ENCODE data around the gene TNFAIP1.

TNFAIP1 gene

GRCh38 chr17:28325211-28325610 is 10.3 kb upstream of the TNFAIP1 start:
- TF ChIP-seq CTCF (IDR thresholded peaks at IDR 0.05; ENCODE audit: borderline replicate concordance, control extremely low read depth, extremely low read depth, insufficient read depth, missing control alignments) = no peak
- no peak for DNase-seq (ENCODE audit: low spot score)
- in situ Hi-C loops (cut with MboI; ENCODE audit: low sequenced_read_pairs, unreplicated experiment) = no loop called here

DNA sequence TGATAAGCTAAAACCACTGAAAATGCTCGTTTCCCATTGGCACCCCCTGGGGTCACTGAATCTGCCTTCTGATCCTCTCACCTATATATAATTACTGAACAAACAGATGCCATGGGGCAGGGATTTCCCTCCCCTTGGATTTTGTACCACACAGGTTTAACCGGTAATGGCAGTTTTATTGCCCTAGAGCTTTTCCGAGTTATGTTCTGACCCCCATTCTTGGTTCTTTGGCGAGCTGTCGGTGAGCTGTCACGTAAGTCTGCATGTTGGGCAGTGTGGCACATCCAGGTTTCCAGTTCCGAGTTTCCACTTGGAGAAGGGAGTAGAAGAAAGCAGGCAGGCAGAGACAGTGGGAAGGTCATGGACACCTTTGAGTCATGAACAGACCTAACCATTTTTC is 9.4 kb upstream of the TNFAIP1 start:
- no peak for TF ChIP-seq CTCF (IDR thresholded peaks at IDR 0.05; ENCODE audit: borderline replicate concordance, control extremely low read depth, extremely low read depth, insufficient read depth, missing control alignments)
- in situ Hi-C loops (cut with MboI; ENCODE audit: low sequenced_read_pairs, unreplicated experiment) = no loop called here
- no peak for DNase-seq (ENCODE audit: low spot score)

- in situ Hi-C loops (cut with MboI; ENCODE audit: low sequenced_read_pairs, unreplicated experiment) = no loop called here
- no peak for TF ChIP-seq CTCF (IDR thresholded peaks at IDR 0.05; ENCODE audit: borderline replicate concordance, control extremely low read depth, extremely low read depth, insufficient read depth, missing control alignments)
These were observed 8.4 kb upstream of the TNFAIP1 start for GRCh38 chr17:28327031-28327607.

GRCh38 chr17:28327709-28328108 is 7.9 kb upstream of the TNFAIP1 start:
- in situ Hi-C loops (cut with MboI; ENCODE audit: low sequenced_read_pairs, unreplicated experiment) = no loop called here
- no peak for TF ChIP-seq CTCF (IDR thresholded peaks at IDR 0.05; ENCODE audit: borderline replicate concordance, control extremely low read depth, extremely low read depth, insufficient read depth, missing control alignments)
- DNase-seq (ENCODE audit: low spot score) = no peak

More at GRCh38 chr17:28327031-28327607, 8.4 kb upstream of the TNFAIP1 start:
- no peak for DNase-seq (ENCODE audit: low spot score)

DNA sequence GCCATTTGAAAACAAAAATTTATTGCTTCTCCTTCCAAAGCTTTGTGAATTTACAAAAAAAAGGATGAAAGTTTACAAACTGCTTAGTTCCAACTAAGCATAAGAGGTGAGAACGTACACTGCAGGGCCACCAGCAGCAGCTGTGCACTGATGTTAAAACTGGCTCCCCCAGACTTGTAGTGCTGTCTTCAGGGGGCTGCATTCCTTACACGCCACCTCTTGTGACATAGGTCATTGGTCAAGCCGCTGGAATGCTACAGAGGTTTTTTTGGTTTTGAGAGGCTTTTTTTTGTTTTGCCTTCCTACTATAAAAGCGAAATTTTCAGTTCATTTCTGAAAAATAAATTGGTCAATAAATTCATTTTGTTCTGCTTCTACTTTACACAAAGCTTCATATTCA is 7.2 kb upstream of the TNFAIP1 start:
- in situ Hi-C loops (cut with MboI; ENCODE audit: low sequenced_read_pairs, unreplicated experiment) = no loop called here
- no peak for DNase-seq (ENCODE audit: low spot score)
- TF ChIP-seq CTCF (IDR thresholded peaks at IDR 0.05; ENCODE audit: borderline replicate concordance, control extremely low read depth, extremely low read depth, insufficient read depth, missing control alignments) = no peak

GRCh38 chr17:28330671-28331070 is 4.9 kb upstream of the TNFAIP1 start:
- no peak for DNase-seq (ENCODE audit: low spot score)
- TF ChIP-seq CTCF (IDR thresholded peaks at IDR 0.05; ENCODE audit: borderline replicate concordance, control extremely low read depth, extremely low read depth, insufficient read depth, missing control alignments) = no peak
- in situ Hi-C loops (cut with MboI; ENCODE audit: low sequenced_read_pairs, unreplicated experiment) = no loop called here
